KMS-11 (cell line): ENCODE measurements around the gene MSANTD3.

Experiments
- H2AFZ ChIP-seq: fragments of 200-600 bp; sonication (generic); 2 replicates; pipeline ENCODE4 v1.6.1; 2016; ENCODE audit warnings: antibody characterized with exemption, mixed run types, low read depth
- H3K27ac ChIP-seq: fragments of 200-600 bp; sonication (generic); 2 replicates; pipeline ENCODE4 v1.6.1; 2016; ENCODE audit warnings: mild to moderate bottlenecking, mixed run types
- H3K27me3 ChIP-seq: fragments of 200-600 bp; sonication (generic); 2 replicates; pipeline ENCODE4 v1.6.1; 2017; ENCODE audit warnings: mild to moderate bottlenecking, low read depth, mixed run types, moderate library complexity; ENCODE audit not compliant: insufficient read depth
- H3K36me3 ChIP-seq: fragments of 200-600 bp; sonication (generic); 2 replicates; pipeline ENCODE4 v1.6.1; 2017; ENCODE audit warnings: mild to moderate bottlenecking, mixed run types; ENCODE audit not compliant: insufficient read depth
- H3K4me1 ChIP-seq: fragments of 200-600 bp; sonication (generic); 2 replicates; pipeline ENCODE4 v1.6.1; 2016; ENCODE audit warnings: mild to moderate bottlenecking, low read depth, mixed run types; ENCODE audit not compliant: poor library complexity, severe bottlenecking
- H3K4me2 ChIP-seq: fragments of 200-600 bp; sonication (generic); 2 replicates; pipeline ENCODE4 v1.7.0; 2016; ENCODE audit warnings: mild to moderate bottlenecking, mixed run types
- H3K4me3 ChIP-seq: fragments of 200-600 bp; sonication (generic); IDR thresholded peaks from 2 replicates; pipeline ENCODE4 v1.6.1; 2017; ENCODE audit warnings: low read depth, low read length, mixed read lengths; ENCODE audit not compliant: insufficient read depth
- H3K79me2 ChIP-seq: fragments of 200-600 bp; sonication (generic); 2 replicates; pipeline ENCODE4 v1.6.1; 2016; ENCODE audit warnings: low read depth, mixed run types; ENCODE audit not compliant: insufficient read depth
- H3K9ac ChIP-seq: fragments of 200-600 bp; sonication (generic); 2 replicates; pipeline ENCODE4 v1.6.1; 2016; ENCODE audit warnings: mild to moderate bottlenecking, mixed run types
- H4K20me1 ChIP-seq: fragments of 200-600 bp; sonication (generic); 2 replicates; pipeline ENCODE4 v1.6.1; 2016; ENCODE audit warnings: mild to moderate bottlenecking, mixed run types; ENCODE audit not compliant: insufficient read depth
- TF ChIP-seq, protein P1 (sequence below): fragments of 200-600 bp; sonication (generic); conservative IDR thresholded peaks from 2 replicates; pipeline ENCODE4 v1.6.1; 2017; ENCODE audit warnings: low read depth, mild to moderate bottlenecking, antibody characterized with exemption, low read length, moderate library complexity, mixed read lengths

MSANTD3 gene

DNA sequence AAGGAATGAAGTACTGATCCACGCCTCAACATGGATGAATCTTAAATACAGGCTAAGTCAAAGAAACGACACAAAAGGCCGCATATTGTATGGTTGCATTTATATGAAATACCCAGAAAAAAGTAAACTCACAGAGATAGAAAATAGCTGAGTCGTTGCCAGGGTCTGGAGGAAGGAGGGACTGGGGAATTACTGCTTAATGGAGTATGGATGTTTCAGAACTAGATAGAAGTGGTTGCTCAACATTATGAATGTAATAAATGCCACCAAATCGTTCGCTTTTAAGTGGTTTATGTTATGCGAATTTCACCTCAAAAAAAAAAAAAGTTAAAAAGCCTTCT is 784 bp upstream of the MSANTD3 start:
- Histone ChIP-seq H3K27me3 (no peaks in the 10 kb centered on the region), H3K4me1 (peaks cover 15% of the 10 kb centered on the region), H3K4me2 (peak overlapping the region; percentile 75), H3K4me3 (no peak overlapping the region), H2AFZ (peak overlapping the region; percentile 88), H3K9ac (peak overlapping the region; percentile 89), H3K27ac (peak overlapping the region; percentile 94), H3K79me2 (peaks cover 9% of the 10 kb centered on the region; the same call in 1 of the 2 replicates), H4K20me1 (no peaks in the 10 kb centered on the region), H3K36me3 (no peaks in the 10 kb centered on the region)
- TF ChIP-seq, protein P1, sequence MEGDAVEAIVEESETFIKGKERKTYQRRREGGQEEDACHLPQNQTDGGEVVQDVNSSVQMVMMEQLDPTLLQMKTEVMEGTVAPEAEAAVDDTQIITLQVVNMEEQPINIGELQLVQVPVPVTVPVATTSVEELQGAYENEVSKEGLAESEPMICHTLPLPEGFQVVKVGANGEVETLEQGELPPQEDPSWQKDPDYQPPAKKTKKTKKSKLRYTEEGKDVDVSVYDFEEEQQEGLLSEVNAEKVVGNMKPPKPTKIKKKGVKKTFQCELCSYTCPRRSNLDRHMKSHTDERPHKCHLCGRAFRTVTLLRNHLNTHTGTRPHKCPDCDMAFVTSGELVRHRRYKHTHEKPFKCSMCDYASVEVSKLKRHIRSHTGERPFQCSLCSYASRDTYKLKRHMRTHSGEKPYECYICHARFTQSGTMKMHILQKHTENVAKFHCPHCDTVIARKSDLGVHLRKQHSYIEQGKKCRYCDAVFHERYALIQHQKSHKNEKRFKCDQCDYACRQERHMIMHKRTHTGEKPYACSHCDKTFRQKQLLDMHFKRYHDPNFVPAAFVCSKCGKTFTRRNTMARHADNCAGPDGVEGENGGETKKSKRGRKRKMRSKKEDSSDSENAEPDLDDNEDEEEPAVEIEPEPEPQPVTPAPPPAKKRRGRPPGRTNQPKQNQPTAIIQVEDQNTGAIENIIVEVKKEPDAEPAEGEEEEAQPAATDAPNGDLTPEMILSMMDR: no peak

DNA sequence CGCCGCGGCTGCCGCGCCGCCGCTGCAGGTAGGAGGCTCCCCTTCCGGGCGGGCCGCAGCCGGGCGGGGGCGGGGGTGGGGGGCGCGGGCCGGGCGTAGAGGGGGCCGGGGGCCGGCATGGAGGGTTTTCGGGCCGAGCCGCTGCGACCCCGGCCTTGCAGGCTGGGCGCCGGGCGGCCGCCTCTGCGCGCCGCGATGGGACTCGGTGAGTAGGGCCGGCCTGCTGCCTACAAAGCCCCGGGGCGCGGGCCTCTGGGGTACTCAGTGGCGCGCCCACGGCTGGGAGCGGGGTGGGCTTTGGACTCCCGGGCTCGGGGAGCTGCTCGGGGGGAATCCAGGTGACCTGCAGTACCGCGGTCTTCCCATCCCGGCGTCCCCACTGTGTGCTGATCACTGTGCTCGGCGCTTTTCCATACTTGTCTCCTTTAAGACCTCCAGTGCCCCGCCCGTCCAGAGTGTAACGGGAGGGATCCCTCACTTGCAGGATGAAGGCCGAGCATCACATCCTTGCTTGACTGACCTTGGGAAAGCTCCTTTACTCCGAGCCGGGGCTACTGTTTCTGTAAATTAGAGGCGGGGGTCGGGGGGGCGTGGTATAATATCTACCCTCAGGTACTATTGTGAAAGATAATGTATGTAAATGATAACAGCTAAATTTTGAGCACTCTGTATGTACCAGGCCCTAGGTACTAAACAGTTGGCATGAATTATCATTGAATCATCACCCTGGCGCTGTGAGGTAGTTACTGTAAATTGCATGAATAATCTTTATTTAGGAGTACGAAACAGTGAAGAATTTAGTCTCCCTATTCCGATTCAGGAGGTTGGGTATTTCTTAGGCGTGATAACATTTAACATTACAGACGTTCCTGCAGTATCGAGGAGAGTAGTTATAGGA is 672 bp downstream of the MSANTD3 start:
- no peaks in the 10 kb centered on the region for H3K27me3 ChIP-seq
- H4K20me1 ChIP-seq: no peaks in the 10 kb centered on the region
- peak overlapping the region; percentile 75 for H2AFZ ChIP-seq
- H3K79me2 ChIP-seq: peaks cover 9% of the 10 kb centered on the region; the same call in 1 of the 2 replicates
- no peaks in the 10 kb centered on the region for H3K36me3 ChIP-seq
- H3K4me3 ChIP-seq: no peak overlapping the region
- peak overlapping the region; percentile 80 for H3K4me2 ChIP-seq
- H3K9ac ChIP-seq: peak overlapping the region; percentile 67
- H3K4me1 ChIP-seq: peaks cover 15% of the 10 kb centered on the region
- TF ChIP-seq, protein P1: no peak
- H3K27ac ChIP-seq: peak overlapping the region; percentile 51; the same call in 1 of the 2 replicates

DNA sequence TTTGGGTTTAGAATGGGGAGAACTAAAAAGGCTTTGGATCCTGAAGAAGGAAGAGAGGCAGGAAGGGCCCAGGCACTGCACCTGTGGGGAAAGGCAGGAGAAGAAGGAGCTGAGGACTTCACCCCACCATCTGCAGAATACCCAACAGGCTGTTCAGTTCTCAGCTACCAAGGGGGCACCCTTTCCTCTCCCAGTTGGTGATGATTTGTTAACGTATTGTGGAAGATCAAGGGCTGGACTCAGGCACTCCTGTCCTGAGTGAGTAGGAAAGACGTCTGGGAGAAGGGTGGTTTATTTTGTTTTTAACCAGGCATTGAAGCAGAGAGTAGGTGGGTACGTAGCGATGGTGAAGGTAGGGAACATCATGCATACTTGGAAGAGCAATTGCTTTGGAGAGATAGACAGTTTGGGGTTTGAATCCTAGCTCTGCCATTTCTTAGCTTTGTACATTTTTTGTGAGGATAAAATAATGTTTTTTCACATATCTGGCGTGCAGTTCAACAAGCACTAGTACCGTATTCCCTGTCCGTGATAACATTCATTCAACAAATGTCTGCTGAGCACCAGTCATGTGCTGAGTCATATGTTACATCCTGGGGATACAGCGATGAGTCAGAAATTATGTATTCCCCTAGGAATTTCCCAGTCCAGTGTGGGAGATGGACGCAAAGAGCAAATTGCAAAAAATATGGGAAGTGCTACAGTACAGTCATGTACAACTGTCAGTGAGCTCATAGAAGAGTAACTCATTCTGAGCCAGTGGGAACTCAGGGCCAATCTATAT is 2.1 kb downstream of the MSANTD3 start:
- TF ChIP-seq, protein P1: no peak
- Histone ChIP-seq H3K9ac (no peak overlapping the region), H4K20me1 (no peaks in the 10 kb centered on the region), H3K4me1 (peaks cover 15% of the 10 kb centered on the region), H3K27me3 (no peaks in the 10 kb centered on the region), H2AFZ (no peak overlapping the region), H3K79me2 (peaks cover 9% of the 10 kb centered on the region; the same call in 1 of the 2 replicates), H3K4me2 (peak overlapping the region; percentile 80), H3K36me3 (no peaks in the 10 kb centered on the region), H3K27ac (no peak overlapping the region), H3K4me3 (no peak overlapping the region)

DNA sequence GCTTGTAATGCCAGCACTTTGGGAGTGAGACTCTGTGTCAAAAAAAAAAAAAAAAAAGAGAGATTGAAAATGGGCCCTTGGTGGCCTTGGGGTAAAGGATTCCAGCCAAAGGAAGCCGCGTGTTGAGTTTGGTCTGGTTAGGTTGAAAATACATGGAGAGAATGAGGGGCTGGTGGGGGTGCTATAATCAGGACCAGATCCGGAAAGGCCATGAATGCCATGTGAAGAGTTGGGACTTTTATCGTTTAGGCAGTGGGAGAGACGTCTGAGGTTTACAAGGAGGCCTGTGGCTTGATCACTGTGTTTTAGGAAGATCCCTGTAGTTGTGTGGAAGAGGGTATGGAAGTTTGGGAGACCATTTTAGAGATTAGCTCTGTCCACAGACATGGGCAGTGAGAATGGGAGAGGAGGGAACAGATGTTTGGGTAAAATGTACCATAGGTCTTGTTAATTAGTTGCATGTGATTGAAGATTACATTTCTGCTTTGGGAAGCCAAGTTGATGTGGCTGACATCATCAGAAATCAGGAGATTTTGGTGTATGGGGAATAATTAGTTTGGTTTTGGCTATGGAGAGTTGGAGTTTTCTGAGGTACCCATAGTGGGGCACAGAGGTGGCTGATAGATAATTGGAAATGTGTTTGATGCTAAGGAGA is 3.5 kb downstream of the MSANTD3 start:
- Histone ChIP-seq H3K27me3 (no peaks in the 10 kb centered on the region), H4K20me1 (no peaks in the 10 kb centered on the region), H3K4me1 (peaks cover 15% of the 10 kb centered on the region), H3K4me3 (no peak overlapping the region), H2AFZ (no peak overlapping the region), H3K9ac (no peak overlapping the region), H3K36me3 (no peaks in the 10 kb centered on the region), H3K79me2 (peaks cover 9% of the 10 kb centered on the region; the same call in 1 of the 2 replicates), H3K4me2 (no peak overlapping the region), H3K27ac (no peak overlapping the region)
- TF ChIP-seq, protein P1: no peak
